Activated CD8-positive, alpha-beta T cell treated with anti-CD3 and anti-CD28 coated beads for 36 hours (primary cell): ENCODE results near the gene TMCO4. TPM values are rescaled to one million over a fixed set of nuclear protein-coding genes. Genes with fewer than 3 reads are reported as not detected.

Experiments used
- ATAC-seq: fragments of 200-7000 bp; cut with Tn5 transposase; one replicate; pipeline ENCODE4 v1.10.0; 2021; ENCODE audit warnings: mild to moderate bottlenecking, moderate library complexity
- CTCF ChIA-PET: fragments of 350-600 bp; sonication (Branson Sonifier 250); formaldehyde crosslinking; loops from one replicate; lab custom pipeline; 2021; ENCODE audit warnings: antibody characterized with exemption; lab: Charles Lee
- POLR2A ChIA-PET: fragments of 350-600 bp; sonication (Branson Sonifier 250); formaldehyde crosslinking; loops from one replicate; lab custom pipeline; 2021; ENCODE audit warnings: antibody characterized with exemption; lab: Charles Lee
- DNase-seq: peaks from one replicate; pipeline ENCODE4 v3.0.0-alpha.2; 2020
- H3K27ac Mint-ChIP-seq: one replicate; pipeline ENCODE4 v1.8.0; 2021; ENCODE audit warnings: mild to moderate bottlenecking, mixed read lengths
- H3K27me3 Mint-ChIP-seq: one replicate; pipeline ENCODE4 v1.8.0; 2021; ENCODE audit warnings: mixed read lengths
- H3K36me3 Mint-ChIP-seq: one replicate; pipeline ENCODE4 v1.8.0; 2021; ENCODE audit warnings: low read depth, mixed read lengths
- H3K4me1 Mint-ChIP-seq: one replicate; pipeline ENCODE4 v1.8.0; 2021; ENCODE audit warnings: low read depth, mixed read lengths
- H3K4me3 Mint-ChIP-seq: one replicate; pipeline ENCODE4 v1.8.0; 2021; ENCODE audit warnings: mild to moderate bottlenecking, moderate library complexity, mixed read lengths
- H3K9me3 Mint-ChIP-seq: one replicate; pipeline ENCODE4 v1.8.0; 2021; ENCODE audit warnings: mixed read lengths
- CTCF ChIP-seq: fragments of 200-600 bp; IDR thresholded peaks from one replicate; pipeline ENCODE4 v1.8.0; 2022; ENCODE audit warnings: antibody characterized with exemption, mild to moderate bottlenecking
- intact Hi-C: fragments of 100-400 bp; cut with micrococcal nuclease; formaldehyde crosslinking; loops from one replicate; pipeline ENCODE4 v1.10.0; 2022
- total RNA-seq, 2 experiments: library from RNA; stranded (reverse); gene quantifications; one replicate each; pipeline ENCODE4 v1.2.3, GENCODE V29; 2021

Gene TMCO4
- total RNA-seq, 2 experiments from 2014 or later, result 10.8 to 13.2 TPM

- DNase-seq (no peak), ATAC-seq (no peak)
- no peak for TF ChIP-seq CTCF
- Mint-ChIP-seq H3K9me3 (no peaks in the 10 kb centered on the region), H3K36me3 (no peaks in the 10 kb centered on the region), H3K4me1 (peaks cover 13% of the 10 kb centered on the region), H3K27me3 (peaks cover 2% of the 10 kb centered on the region), H3K27ac (no peak overlapping the region), H3K4me3 (no peak overlapping the region)
- intact Hi-C loops, result loop anchor here (10.0 kb wide), 2 partner anchors 311 to 391 kb away; no protein-coding TSS in a partner anchor
- POLR2A ChIA-PET, result interaction anchor here (0.5 to 2.0 kb wide), 3 partner anchors 9 to 719 kb away, joined by 3 to 6 read pairs (median 3); no protein-coding TSS in a partner anchor
- CTCF ChIA-PET, result interaction anchor here (0.9 to 1.2 kb wide), 2 partner anchors 13 to 265 kb away, joined by 3 to 5 read pairs; no protein-coding TSS in a partner anchor
Observed at GRCh38 chr1:19656134-19656779, 143.5 kb downstream of the TMCO4 start.

DNA sequence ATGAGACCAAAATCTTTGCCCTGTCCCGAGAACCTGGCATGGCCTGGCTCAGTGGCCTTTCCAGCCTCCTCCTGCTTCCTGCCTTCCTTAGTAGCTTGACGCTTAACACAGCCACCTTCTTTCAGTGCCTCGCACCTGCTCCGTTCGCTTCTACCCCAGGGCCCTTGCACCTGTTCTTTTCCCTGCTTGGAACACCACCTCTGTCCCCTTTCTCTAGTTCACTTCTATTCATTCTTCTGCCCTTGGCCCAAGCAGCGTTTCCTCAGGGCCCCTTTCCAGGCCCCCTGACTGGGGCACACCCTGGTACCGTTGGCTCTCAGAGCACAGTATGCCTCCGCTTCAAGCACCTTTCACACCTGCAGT, 144.0 kb downstream of the TMCO4 start:
- H3K27me3 Mint-ChIP-seq, result peaks cover 2% of the 10 kb centered on the region
- POLR2A ChIA-PET, result interaction anchor here (0.5 to 2.0 kb wide), 3 partner anchors 9 to 720 kb away, joined by 3 to 6 read pairs (median 3); no protein-coding TSS in a partner anchor
- intact Hi-C loops, result loop anchor here (10.0 kb wide), 2 partner anchors 311 to 391 kb away; no protein-coding TSS in a partner anchor

DNA sequence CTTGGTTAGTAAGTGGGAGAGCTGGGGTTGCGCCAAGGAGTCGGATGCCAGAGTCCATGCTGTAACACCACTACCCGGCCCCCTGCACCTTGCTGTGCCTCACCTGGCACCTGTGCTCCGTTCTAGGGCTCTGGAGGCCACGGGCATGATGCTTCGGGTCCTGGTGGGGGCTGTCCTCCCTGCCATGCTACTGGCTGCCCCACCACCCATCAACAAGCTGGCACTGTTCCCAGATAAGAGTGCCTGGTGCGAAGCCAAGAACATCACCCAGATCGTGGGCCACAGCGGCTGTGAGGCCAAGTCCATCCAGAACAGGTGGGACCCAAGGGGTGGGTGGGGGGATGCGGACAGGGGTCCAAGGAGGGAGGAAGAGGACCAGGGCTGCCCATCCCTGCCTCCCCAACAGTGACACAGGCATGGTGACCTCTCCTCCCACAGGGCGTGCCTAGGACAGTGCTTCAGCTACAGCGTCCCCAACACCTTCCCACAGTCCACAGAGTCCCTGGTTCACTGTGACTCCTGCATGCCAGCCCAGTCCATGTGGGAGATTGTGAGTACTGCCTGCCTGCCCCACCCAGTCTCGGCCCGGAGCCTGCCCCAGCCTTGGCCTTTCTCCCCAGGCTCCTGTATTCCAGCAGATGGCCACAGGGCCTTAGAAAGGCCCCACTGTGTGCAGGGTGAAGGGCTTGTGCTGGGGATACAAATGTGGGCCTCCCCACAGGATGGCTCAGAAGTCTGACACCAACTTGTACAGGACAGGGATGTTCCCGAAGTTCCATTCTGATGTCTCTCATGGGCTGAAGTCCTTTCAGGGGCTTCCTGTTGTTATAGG, 144.6 kb downstream of the TMCO4 start:
- ATAC-seq (no peak), DNase-seq (no peak)
- CTCF ChIA-PET, result interaction anchor here (1.1 to 2.9 kb wide), 12 partner anchors 8 to 266 kb away, joined by 3 to 26 read pairs (median 4); no protein-coding TSS in a partner anchor
- POLR2A ChIA-PET, result interaction anchor here (1.1 to 2.0 kb wide), 2 partner anchors 8 to 228 kb away, joined by 3 to 6 read pairs; no protein-coding TSS in a partner anchor
- no peaks in the 10 kb centered on the region for H3K36me3 Mint-ChIP-seq
- no peak overlapping the region for H3K4me3 Mint-ChIP-seq
- H3K4me1 Mint-ChIP-seq, result peaks cover 19% of the 10 kb centered on the region
- H3K27me3 Mint-ChIP-seq, result no peaks in the 10 kb centered on the region
- H3K9me3 Mint-ChIP-seq, result no peaks in the 10 kb centered on the region
- H3K27ac Mint-ChIP-seq, result no peak overlapping the region
- intact Hi-C loops, result loop anchor here (10.0 kb wide), 2 partner anchors 310 to 390 kb away; no protein-coding TSS in a partner anchor
- TF ChIP-seq CTCF, result no peak

More for the DNA sequence above, 144.0 kb downstream of the TMCO4 start:
- Mint-ChIP-seq H3K36me3 (no peaks in the 10 kb centered on the region), H3K9me3 (no peaks in the 10 kb centered on the region), H3K4me1 (peaks cover 13% of the 10 kb centered on the region), H3K27ac (no peak overlapping the region), H3K4me3 (no peak overlapping the region)
- DNase-seq (no peak), ATAC-seq (no peak)
- TF ChIP-seq CTCF, result no peak
- CTCF ChIA-PET, result interaction anchor here (0.9 kb wide), 1 partner anchor 264 kb away, joined by 3 read pairs; no protein-coding TSS in a partner anchor

DNA sequence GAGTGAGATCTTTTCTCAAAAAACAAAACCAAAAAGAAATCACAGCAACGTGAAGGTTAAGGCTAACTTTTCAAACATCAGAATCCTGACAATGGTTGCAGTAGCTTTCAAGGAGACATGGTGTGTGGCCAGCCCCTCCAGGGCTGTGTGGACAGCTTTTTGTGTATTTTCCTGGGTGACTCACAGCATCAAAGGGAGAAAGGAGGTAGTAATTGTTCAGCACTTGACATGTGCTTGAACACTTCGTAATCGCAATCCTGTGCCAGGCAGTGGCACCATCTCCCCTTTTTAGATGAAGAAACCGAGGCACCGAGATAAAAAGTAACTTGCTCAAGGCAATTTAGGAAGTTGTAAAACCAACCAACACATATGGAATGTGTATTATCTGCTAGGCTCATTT, 145.3 kb downstream of the TMCO4 start:
- ATAC-seq, result no peak
- intact Hi-C loops, result loop anchor here (10.0 kb wide), 2 partner anchors 310 to 390 kb away; no protein-coding TSS in a partner anchor
- TF ChIP-seq CTCF, result no peak
- Mint-ChIP-seq H3K9me3 (no peaks in the 10 kb centered on the region), H3K27ac (no peak overlapping the region), H3K4me3 (no peak overlapping the region), H3K27me3 (no peaks in the 10 kb centered on the region), H3K36me3 (no peaks in the 10 kb centered on the region), H3K4me1 (peaks cover 14% of the 10 kb centered on the region)
- no peak for DNase-seq
- POLR2A ChIA-PET, result no interaction called here
- CTCF ChIA-PET, result interaction anchor here (0.6 to 2.9 kb wide), 58 partner anchors 9 to 564 kb away, joined by 3 to 26 read pairs (median 4); partner anchors contain the start of gene NBL1
